Fibroblast of upper back skin (primary cell): ENCODE measurements around the gene CMTM4.
A peak's percentile ranks its signal among the peaks of the same experiment; 100 is the strongest.
"Not testable (repeated sequence)": the region's sequence is repeated elsewhere in the genome, so short reads cannot be mapped to it uniquely, and the experiment has no call there.

Experiments
- DNase-seq: peaks from one replicate; pipeline ENCODE4 v3.0.0-alpha.2; 2013

Gene CMTM4

DNA sequence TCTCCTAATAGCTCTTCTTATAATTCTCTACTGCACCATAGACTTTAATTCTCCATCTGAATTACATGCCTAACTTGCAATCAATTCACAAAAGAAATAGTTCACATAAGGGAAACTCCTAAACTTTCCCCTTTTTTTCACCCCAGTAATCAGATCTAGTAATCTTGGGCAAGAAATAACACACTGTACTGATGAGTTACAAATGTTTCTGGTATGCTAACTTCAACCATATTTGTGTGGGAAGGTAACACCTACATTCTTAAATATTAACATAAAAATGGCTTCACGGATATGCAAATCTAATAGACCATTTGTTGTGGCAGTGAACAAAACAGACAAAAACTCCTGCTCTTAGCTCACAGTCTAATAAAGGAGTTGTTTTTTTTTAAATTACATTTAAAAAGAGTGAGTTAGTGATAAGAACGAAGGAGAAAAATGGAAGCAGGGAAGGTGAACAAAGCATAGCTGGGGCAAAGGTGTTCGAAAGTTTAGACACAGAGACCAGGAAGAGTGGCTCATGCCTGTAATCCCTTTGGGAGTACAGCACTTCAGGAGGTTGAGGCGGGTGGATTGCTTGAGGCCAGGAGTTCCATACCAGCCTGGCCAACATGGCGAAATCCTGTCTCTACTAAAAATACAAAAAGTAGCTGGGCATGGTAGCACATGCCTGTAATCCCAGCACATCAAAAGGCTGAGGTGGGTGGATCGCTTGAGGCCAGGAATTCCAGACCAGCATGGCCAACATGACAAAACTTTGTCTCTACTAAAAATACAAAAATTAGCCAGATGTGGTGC lies 57.3 kb downstream of the CMTM4 start:
- no peak for DNase-seq

DNA sequence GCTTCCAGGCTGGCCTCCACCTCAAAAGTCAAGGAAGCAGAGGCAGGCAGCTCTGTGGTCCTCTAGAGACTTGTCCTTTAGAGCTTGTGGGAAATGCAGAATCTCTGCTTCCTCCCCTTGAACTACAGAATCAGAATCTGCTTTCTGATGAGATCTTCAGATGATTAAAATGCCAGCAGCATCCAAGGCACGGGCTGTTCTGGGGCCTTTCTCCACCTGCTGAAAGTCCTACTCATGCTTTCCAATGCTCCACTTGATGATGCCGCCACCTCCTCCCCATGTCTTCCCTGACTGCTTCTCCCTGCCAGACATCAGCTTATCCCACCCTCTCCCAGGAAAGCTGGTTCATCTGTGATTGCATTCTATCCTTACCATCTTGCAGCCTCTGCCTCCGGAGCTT lies 58.7 kb downstream of the CMTM4 start:
- DNase-seq, result no peak

DNA sequence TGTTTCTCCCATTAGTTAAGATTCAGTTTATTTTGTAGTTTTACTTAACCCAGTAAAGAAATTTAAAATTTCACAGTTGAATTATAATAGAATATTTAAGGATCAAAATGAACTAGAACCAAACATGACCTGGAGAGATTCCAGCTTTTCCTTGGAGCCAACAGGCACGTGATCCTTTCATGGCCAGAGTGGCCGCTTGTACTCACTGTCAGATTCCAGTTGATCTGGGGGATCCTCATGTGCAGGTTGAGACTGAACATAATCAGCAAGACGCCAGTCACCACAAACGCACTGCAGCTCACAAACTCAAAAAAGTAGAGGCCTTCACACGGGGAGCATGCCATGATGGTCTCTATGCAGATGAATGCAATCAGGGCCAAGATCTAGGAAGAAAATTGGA lies 60.3 kb downstream of the CMTM4 start:
- DNase-seq, result no peak

DNA sequence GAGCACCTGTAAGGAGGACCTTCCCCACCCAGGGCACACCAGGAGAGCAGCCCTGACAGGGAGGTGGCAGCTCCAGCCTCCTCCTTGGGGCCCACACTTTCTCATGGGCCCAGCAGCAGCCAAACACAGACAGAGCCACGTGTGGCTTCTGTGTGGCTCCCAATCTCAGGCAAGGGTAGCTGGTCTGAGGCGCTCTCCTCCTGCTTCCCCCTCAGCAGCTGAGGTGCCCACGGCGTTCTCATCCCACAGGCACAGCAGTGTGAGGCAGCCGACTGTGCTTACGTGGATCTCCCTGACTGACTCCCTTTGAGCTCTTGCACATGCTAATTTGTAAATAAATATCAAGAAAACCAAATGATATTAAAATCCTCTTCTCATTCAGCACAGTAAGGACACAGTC lies 61.1 kb downstream of the CMTM4 start:
- no peak for DNase-seq

DNA sequence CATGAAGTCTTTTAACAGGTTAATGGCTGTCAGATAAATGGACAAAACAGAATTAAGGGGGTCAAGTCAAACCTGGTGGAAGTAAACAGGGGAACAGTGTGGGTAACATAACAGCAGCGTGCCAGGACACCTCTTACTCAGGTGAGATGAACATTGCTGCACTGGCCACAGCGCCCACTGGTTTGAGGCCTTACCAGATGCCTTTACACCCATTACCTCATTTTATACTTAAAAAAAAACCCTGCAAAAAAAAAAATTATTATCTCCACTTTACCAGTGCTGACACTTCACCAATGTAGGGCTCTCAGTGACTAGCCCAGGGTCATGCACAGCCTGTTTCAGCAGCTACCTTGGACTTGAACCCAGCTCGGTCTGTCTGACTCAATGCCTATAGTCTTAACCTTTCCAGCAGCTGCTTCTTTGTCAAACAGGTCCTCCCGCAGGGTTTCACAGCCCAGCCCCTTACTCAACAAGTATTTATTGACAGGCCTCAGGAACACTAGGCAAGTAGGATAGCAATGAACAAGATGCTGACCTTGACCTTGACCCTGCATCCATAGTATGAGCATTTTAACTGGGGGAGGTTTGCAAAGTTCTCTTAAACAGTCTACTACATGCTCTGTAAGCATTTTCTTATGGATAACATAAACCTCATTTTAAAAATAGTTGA lies 61.9 kb downstream of the CMTM4 start:
- no peak for DNase-seq

- DNase-seq, result not testable (repeated sequence)
Observed at GRCh38 chr16:66631558-66631957, 65.0 kb downstream of the CMTM4 start.

DNA sequence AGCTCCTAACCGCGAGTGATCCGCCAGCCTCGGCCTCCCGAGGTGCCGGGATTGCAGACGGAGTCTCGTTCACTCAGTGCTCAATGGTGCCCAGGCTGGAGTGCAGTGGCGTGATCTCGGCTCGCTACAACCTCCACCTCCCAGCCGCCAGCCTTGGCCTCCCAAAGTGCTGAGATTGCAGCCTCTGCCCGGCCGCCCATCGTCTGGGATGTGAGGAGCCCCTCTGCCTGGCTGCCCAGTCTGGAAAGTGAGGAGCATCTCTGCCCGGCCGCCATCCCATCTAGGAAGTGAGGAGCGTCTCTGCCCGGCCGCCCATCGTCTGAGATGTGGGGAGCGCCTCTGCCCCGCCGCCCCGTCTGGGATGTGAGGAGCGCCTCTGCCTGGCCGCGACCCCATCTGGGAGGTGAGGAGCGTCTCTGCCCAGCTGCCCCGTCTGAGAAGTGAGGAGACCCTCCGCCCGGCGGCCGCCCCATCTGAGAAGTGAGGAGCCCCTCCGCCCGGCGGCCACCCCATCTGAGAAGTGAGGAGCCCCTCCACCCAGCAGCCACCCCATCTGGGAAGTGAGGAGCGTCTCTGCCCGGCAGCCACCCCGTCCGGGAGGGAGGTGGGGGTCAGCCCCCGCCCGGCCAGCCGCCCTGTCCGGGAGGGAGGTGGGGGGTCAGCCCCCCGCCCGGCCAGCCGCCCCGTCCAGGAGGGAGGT lies 65.8 kb downstream of the CMTM4 start:
- DNase-seq, result not testable (repeated sequence)

GRCh38 chr16:66629856-66630255 lies 66.7 kb downstream of the CMTM4 start:
- DNase-seq, result no peak

GRCh38 chr16:66627611-66628378 lies 68.7 kb downstream of the CMTM4 start:
- DNase-seq, result not testable (repeated sequence)

GRCh38 chr16:66623755-66624154 lies 72.8 kb downstream of the CMTM4 start:
- DNase-seq, result no peak

- no peak for DNase-seq
Observed at GRCh38 chr16:66622863-66623262, 73.7 kb downstream of the CMTM4 start.

- DNase-seq, result no peak
Observed at GRCh38 chr16:66621973-66622372, 74.6 kb downstream of the CMTM4 start.

GRCh38 chr16:66620429-66620795 lies 76.1 kb downstream of the CMTM4 start:
- no peak for DNase-seq

DNA sequence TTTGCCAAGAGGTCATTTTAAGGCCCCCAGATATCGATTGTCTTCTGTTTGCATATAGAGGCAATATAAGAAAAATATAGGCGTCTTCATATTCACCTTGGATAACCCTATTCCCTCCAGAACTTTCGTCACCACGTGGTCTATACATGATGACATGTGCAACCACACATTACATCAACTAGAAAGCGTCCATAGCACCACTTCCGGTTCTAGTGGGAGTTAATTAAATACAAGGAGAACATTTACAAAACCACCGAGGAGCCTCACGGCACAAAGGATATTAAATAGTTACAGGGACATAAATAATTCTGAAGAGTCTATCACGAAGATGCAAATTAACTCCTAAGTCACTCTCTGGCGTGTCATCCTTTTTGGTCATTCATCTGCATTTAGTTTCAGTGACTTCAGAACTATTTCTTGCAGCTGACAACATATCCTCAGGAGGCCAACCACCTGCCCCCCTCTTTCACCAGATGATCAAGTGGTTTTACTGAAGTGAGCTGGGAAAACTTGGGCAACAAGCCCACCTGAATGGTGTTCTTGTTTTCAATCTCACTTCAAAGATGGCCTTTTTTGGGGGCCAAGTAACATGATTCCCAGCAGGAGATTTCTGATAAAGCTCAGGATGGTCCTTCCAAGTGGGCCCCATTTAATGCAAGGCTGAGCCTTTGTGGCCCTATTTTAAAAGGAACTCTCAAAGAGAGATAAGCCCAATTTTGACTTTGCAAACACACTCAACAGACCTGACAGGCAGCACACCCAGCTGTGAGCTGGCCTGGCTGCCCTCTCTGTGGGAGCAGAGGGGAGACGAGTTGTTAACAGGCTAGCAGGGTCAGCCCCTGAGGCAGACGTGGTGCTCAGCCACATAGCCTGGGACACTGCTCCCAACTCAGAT lies 76.8 kb downstream of the CMTM4 start:
- peak; percentile 90 for DNase-seq

DNA sequence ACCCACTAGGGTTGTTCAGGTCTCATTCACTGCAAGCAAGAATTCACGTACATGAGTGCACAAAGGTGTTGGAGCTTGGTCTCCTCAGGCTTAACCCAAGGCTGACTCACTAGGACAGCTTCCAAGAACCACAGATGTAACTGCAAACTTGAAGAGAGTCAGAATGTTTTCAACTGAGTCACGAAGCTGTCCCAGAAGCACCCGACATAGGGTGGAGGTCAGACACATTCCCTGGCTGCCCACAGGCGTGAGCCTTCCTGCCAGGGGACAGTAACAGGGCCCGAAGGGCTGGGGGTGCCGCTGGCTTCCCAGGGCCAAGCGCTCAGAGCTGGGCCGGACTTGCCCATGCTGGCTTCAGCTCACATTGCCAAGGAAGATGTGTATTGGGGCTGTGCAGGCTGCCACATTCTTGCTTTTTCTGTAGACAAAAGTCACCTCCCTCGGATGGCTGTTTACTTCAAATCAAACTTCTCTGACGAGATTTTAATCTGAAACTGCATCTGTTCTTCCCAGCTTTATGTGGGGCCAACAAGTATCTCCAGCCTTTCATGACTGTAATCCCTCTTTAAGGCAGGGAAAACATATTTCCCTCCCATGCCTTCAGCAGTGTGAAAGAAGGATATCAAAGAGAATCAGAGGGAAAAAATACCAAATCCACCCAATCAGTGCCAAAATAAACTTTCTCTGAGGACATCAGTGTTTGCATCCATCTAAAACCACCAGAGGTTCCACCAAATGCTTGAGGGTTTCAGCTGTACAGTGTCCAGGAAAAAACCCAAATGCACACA lies 77.8 kb downstream of the CMTM4 start:
- peak; percentile 97 for DNase-seq

- no peak for DNase-seq
Observed at GRCh38 chr16:66617728-66618127, 78.8 kb downstream of the CMTM4 start.

GRCh38 chr16:66617010-66617434 lies 79.5 kb downstream of the CMTM4 start:
- DNase-seq, result no peak

DNA sequence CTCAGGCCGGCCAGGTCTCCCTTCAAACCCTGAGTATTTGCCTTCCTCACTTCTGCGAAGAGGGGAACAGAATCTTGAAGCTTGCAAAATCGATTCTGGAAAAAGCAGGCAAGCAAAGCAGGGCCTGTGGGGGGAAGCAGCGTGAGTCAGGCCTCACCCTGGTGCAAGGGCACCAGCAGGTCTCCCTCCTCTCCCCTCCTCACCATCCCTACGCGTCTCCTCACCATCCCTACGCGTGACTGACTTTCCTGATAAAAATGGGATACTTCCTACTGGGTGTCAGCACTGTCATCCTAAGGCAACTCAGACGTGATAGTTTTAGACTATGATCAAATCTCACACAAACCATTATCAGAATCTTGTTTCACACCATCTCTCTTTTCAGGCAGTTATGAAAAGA lies 80.0 kb downstream of the CMTM4 start:
- DNase-seq, result no peak

GRCh38 chr16:66616169-66616568 lies 80.4 kb downstream of the CMTM4 start:
- DNase-seq, result no peak

DNA sequence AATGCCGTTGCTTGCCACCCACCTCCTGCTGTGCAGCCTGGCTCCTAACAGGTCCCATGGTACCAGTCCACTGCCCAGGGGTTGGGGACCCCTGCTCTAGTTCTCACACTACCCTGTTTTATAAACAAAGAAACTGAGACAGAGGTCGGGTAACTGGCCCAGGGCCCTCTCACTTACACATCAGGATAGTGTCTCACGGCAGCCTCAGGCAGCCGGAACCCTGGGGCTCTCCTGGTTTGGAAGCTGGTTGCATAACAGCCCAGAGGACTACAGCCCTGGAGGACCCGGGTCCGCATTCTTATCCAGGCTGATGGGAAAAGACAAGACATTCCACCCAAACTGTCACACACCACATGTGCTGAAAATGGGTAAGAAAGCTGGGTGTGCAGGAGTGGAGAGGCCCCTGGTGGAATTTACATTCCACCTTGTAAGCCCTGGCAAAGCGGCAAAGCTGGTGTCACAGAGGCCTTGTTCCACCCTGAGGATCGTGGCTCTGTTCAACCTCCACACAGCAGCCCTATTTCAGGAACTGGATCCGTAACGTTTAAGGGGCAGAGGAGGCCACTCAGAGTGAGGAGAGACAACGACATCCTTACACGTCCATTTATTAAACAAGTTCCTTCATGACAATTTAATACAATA lies 82.3 kb downstream of the CMTM4 start:
- DNase-seq, result no peak

DNA sequence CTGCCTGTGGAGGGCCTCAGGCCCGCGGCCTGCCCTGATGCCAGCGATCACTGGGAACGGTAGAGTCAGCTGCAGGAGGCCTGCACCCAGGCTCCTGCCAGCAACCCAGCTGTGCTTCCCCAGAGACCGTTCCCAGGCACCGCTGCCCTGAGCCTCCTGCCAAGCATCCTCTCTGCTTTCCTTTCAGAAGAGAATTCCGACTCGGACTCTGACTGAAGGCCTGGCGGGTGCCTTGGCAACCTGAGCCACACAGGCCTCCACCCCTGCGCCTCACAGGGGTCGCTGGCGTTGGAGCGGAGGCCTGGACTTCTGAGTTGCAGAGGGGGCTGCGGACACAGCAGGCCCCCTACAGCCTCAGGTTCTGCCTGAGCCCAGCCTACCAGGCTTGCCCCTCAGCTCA lies 84.1 kb downstream of the CMTM4 start:
- DNase-seq, result no peak
